Keratinocyte (primary cell): ENCODE data around the gene MIPOL1. TPM values are rescaled to one million over a fixed set of nuclear protein-coding genes. Genes with fewer than 3 reads are reported as not detected.

Experiments used
- DNase-seq: peaks from one replicate; pipeline ENCODE4 v3.0.0-alpha.2; 2011; ENCODE audit warnings: low read depth, missing footprints, low spot score
- FAIRE-seq: peaks from 2 replicates; lab custom pipeline; 2011; peaks lifted over from hg19 to GRCh38; lab: Jason Lieb, UNC
- H2AFZ ChIP-seq: 2 replicates; pipeline ENCODE4 v1.6.0; 2012; ENCODE audit warnings: low read length, control low read depth, inconsistent platforms; ENCODE audit not compliant: control insufficient read depth
- H3K27ac ChIP-seq: 2 replicates; pipeline ENCODE4 v1.5.1; 2011; ENCODE audit warnings: low read length; ENCODE audit not compliant: control insufficient read depth, insufficient read depth
- H3K27me3 ChIP-seq: 3 replicates; pipeline ENCODE4 v1.6.0; 2011; ENCODE audit warnings: low read length; ENCODE audit not compliant: control insufficient read depth, insufficient read depth; ENCODE audit errors: extremely low read depth
- H3K36me3 ChIP-seq, 2 experiments: 2 replicates in 1 of 2; 3 replicates in 1 of 2; pipeline ENCODE4 v1.5.1; 2011; ENCODE audit warnings: low read length in 2 of 2, mild to moderate bottlenecking in 1 of 2; ENCODE audit not compliant: control insufficient read depth in 2 of 2, insufficient read depth in 2 of 2; ENCODE audit errors: extremely low read depth in 1 of 2
- H3K4me1 ChIP-seq: 3 replicates; pipeline ENCODE4 v1.5.1; 2011; ENCODE audit warnings: low read length; ENCODE audit not compliant: control insufficient read depth, insufficient read depth; ENCODE audit errors: extremely low read depth
- H3K4me2 ChIP-seq: 3 replicates; pipeline ENCODE4 v1.6.0; 2011; ENCODE audit warnings: low read depth, low read length; ENCODE audit not compliant: control insufficient read depth, insufficient read depth; ENCODE audit errors: extremely low read depth
- H3K4me3 ChIP-seq, 3 experiments: fragments of 200-600 bp in 1 of 3; sonication (generic) in 1 of 3; 2 replicates in 2 of 3; 3 replicates in 1 of 3; pipeline ENCODE4 v1.5.1; 2011 to 2016; ENCODE audit warnings: low read length in 3 of 3, mild to moderate bottlenecking in 3 of 3, control low read depth in 2 of 3, inconsistent platforms in 1 of 3, low read depth in 1 of 3, mixed read lengths in 1 of 3, mixed run types in 1 of 3, moderate library complexity in 1 of 3; ENCODE audit not compliant: control insufficient read depth in 2 of 3, insufficient read depth in 2 of 3; ENCODE audit errors: extremely low read depth in 1 of 3
- H3K79me2 ChIP-seq: 2 replicates; pipeline ENCODE4 v1.6.0; 2012; ENCODE audit warnings: low read length; ENCODE audit not compliant: control insufficient read depth, insufficient read depth
- H3K9ac ChIP-seq: 3 replicates; pipeline ENCODE4 v1.6.0; 2011; ENCODE audit warnings: low read length; ENCODE audit not compliant: control insufficient read depth, insufficient read depth; ENCODE audit errors: extremely low read depth
- H3K9me1 ChIP-seq: 3 replicates; pipeline ENCODE4 v1.6.0; 2011; ENCODE audit warnings: low read length; ENCODE audit not compliant: control insufficient read depth, insufficient read depth; ENCODE audit errors: extremely low read depth
- H3K9me3 ChIP-seq: 2 replicates; pipeline ENCODE4 v1.5.1; 2012; ENCODE audit warnings: low read depth, low read length; ENCODE audit not compliant: control insufficient read depth
- H4K20me1 ChIP-seq: 3 replicates; pipeline ENCODE4 v1.6.0; 2011; ENCODE audit warnings: low read length; ENCODE audit not compliant: control insufficient read depth, insufficient read depth; ENCODE audit errors: extremely low read depth
- EZH2 ChIP-seq: IDR thresholded peaks from one replicate; pipeline ENCODE4 v1.6.1; 2012; ENCODE audit warnings: inconsistent platforms, mild to moderate bottlenecking, low read length, moderate library complexity
- dilution Hi-C: fragments of 300-500 bp; cut with MboI; formaldehyde crosslinking; loops from one replicate; pipeline ENCODE4 v1.7.0; 2020; ENCODE audit warnings: low sequenced_read_pairs; ENCODE audit not compliant: extremely low pct_ligation_motif_present
- polyA plus RNA-seq, 5 experiments: library from polyadenylated mRNA; depleted of rRNA in 3 of 5; stranded (reverse) in 3 of 5; stranded (forward) in 1 of 5; unstranded in 1 of 5; fragments of >200 nt; gene quantifications; 1 replicate in 1 of 5; 2 replicates in 3 of 5; 3 replicates in 1 of 5; pipeline versions ENCODE4 v1.2.1 to v1.2.3, GENCODE V29; 2011 to 2012; ENCODE audit warnings: missing spikeins in 2 of 5, low read depth in 1 of 5, low replicate concordance in 1 of 5
- TF ChIP-seq, protein P1 (sequence below), 3 experiments: IDR thresholded peaks in 1 of 3; conservative IDR thresholded peaks in 1 of 3; optimal IDR thresholded peaks in 1 of 3; 2 replicates in 2 of 3; 3 replicates in 1 of 3; pipeline versions ENCODE3 to v1.5.1; 2011; ENCODE audit warnings: low read length in 3 of 3, mild to moderate bottlenecking in 3 of 3, moderate library complexity in 2 of 3, control low read depth in 1 of 3, inconsistent platforms in 1 of 3; ENCODE audit not compliant: insufficient read depth in 2 of 3; ENCODE audit errors: extremely low read depth in 1 of 3

MIPOL1 gene
- polyA plus RNA-seq, 1 donor (not counting 4 experiments of a cell fraction or from before 2014, with no cell fraction given), result 10.9 TPM

GRCh38 chr14:37416264-37416663, 218.5 kb downstream of the MIPOL1 start:
- DNase-seq (no peak), FAIRE-seq (no peak)
- no peak overlapping the region for H3K4me3 ChIP-seq
- no peak overlapping the region for H3K9ac ChIP-seq
- no peaks in the 10 kb centered on the region for H3K9me3 ChIP-seq
- H3K36me3 ChIP-seq, result no peaks in the 10 kb centered on the region
- TF ChIP-seq, protein P1, sequence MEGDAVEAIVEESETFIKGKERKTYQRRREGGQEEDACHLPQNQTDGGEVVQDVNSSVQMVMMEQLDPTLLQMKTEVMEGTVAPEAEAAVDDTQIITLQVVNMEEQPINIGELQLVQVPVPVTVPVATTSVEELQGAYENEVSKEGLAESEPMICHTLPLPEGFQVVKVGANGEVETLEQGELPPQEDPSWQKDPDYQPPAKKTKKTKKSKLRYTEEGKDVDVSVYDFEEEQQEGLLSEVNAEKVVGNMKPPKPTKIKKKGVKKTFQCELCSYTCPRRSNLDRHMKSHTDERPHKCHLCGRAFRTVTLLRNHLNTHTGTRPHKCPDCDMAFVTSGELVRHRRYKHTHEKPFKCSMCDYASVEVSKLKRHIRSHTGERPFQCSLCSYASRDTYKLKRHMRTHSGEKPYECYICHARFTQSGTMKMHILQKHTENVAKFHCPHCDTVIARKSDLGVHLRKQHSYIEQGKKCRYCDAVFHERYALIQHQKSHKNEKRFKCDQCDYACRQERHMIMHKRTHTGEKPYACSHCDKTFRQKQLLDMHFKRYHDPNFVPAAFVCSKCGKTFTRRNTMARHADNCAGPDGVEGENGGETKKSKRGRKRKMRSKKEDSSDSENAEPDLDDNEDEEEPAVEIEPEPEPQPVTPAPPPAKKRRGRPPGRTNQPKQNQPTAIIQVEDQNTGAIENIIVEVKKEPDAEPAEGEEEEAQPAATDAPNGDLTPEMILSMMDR (optimal IDR thresholded peaks at IDR 0.05 in 1 of 3, IDR thresholded peaks at IDR 0.05 in 1 of 3, conservative IDR thresholded peaks at IDR 0.05 in 1 of 3; ENCODE audit: extremely low read depth in 1 of 3, insufficient read depth in 2 of 3, low read length in 3 of 3), result no peak
- no peak for TF ChIP-seq EZH2
- no peak overlapping the region for H2AFZ ChIP-seq
- no peaks in the 10 kb centered on the region for H3K27me3 ChIP-seq
- H3K79me2 ChIP-seq, result no peaks in the 10 kb centered on the region
- H3K4me1 ChIP-seq, result no peaks in the 10 kb centered on the region
- H3K27ac ChIP-seq, result no peak overlapping the region
- dilution Hi-C loops, result no loop called here
- H4K20me1 ChIP-seq, result no peaks in the 10 kb centered on the region
- H3K9me1 ChIP-seq, result no peaks in the 10 kb centered on the region
- H3K4me2 ChIP-seq, result no peak overlapping the region

DNA sequence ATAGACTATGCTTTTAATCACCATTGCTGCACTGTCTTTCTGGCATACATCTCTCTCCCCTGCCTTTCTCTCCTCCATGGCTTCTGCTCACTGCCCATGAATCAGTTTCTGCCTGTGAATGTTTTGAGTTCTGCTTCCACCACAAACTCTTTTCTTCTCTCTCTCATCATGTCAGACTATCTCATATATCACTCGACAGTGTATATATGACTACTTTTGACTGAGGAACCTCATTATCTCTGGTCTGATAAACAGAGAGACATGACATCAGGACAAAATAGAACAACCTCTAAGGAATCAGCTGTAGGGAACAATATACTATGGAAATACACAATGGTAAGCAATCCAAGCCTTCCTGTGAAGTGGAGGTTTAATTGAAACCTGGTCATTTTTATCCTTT, 219.4 kb downstream of the MIPOL1 start:
- Histone ChIP-seq H2AFZ (no peak overlapping the region), H4K20me1 (no peaks in the 10 kb centered on the region), H3K27ac (no peak overlapping the region), H3K36me3 (no peaks in the 10 kb centered on the region), H3K4me1 (no peaks in the 10 kb centered on the region), H3K9ac (no peak overlapping the region), H3K4me2 (no peak overlapping the region), H3K9me3 (no peaks in the 10 kb centered on the region), H3K79me2 (no peaks in the 10 kb centered on the region), H3K4me3 (no peak overlapping the region), H3K9me1 (no peaks in the 10 kb centered on the region), H3K27me3 (no peaks in the 10 kb centered on the region)
- TF ChIP-seq, protein P1 (optimal IDR thresholded peaks at IDR 0.05 in 1 of 3, IDR thresholded peaks at IDR 0.05 in 1 of 3, conservative IDR thresholded peaks at IDR 0.05 in 1 of 3; ENCODE audit: extremely low read depth in 1 of 3, insufficient read depth in 2 of 3, low read length in 3 of 3), result no peak
- TF ChIP-seq EZH2, result no peak
- no peak for DNase-seq
- dilution Hi-C loops, result no loop called here
- FAIRE-seq, result no peak
